Bronchial epithelial cell (primary cell): ENCODE results near the gene B3GALT6. TPM values are rescaled to one million over a fixed set of nuclear protein-coding genes. Genes with fewer than 3 reads are reported as not detected.

Experiments
- DNase-seq: peaks from one replicate; pipeline ENCODE4 v3.0.0-alpha.2; 2010; ENCODE audit warnings: low read depth
- FAIRE-seq: peaks from 2 replicates; lab custom pipeline; 2011; peaks lifted over from hg19 to GRCh38; lab: Jason Lieb, UNC
- H3K27me3 ChIP-seq: 2 replicates; pipeline ENCODE4 v1.5.1; 2011; ENCODE audit warnings: low read length; ENCODE audit not compliant: control insufficient read depth, insufficient read depth
- H3K36me3 ChIP-seq: 2 replicates; pipeline ENCODE4 v1.5.1; 2011; ENCODE audit warnings: low read length; ENCODE audit not compliant: control insufficient read depth, insufficient read depth
- H3K4me3 ChIP-seq: 2 replicates; pipeline ENCODE4 v1.5.1; 2011; ENCODE audit warnings: mild to moderate bottlenecking, low read depth, low read length, control low read depth
- CTCF ChIP-seq: IDR thresholded peaks from 2 replicates; pipeline ENCODE4 v1.5.1; 2011; ENCODE audit warnings: mild to moderate bottlenecking, moderate library complexity, low read length, control low read depth, inconsistent platforms; ENCODE audit not compliant: insufficient read depth, severe bottlenecking
- total RNA-seq: library from RNA; depleted of rRNA; stranded (reverse); fragments of >200 nt; gene quantifications from 2 replicates; pipeline ENCODE4 v1.2.1, GENCODE V29; 2014

Gene B3GALT6
- total RNA-seq, 1 donor from 2014 or later: 24.5 TPM

GRCh38 chr1:1213345-1214265 lies 18.4 kb upstream of the B3GALT6 start, which contains the start of gene TNFRSF4:
Gene TNFRSF4, minus strand, starts transcription at chr1:1214153. Its CDS starts 26 bp downstream, at chr1:1214127.
- DNase-seq (no peak), FAIRE-seq (no peak)
- Histone ChIP-seq H3K4me3 (no peak within 1 kb of the TSS), H3K36me3 (peaks cover 12% of the 10 kb centered on the region), H3K27me3 (no peaks in the 10 kb centered on the region)
- TF ChIP-seq CTCF: no peak

- Histone ChIP-seq H3K27me3 (no peaks in the 10 kb centered on the region), H3K4me3 (no peak overlapping the region), H3K36me3 (peaks cover 13% of the 10 kb centered on the region)
- FAIRE-seq (no peak), DNase-seq (no peak)
- no peak for TF ChIP-seq CTCF
These were observed 16.9 kb upstream of the B3GALT6 start for GRCh38 chr1:1215080-1215676.

- FAIRE-seq: no peak
- Histone ChIP-seq H3K27me3 (no peaks in the 10 kb centered on the region), H3K36me3 (peaks cover 15% of the 10 kb centered on the region), H3K4me3 (no peak overlapping the region)
- TF ChIP-seq CTCF: no peak
- DNase-seq: no peak
These were observed 16.0 kb upstream of the B3GALT6 start for GRCh38 chr1:1215881-1216605.

- FAIRE-seq (no peak), DNase-seq (no peak)
- Histone ChIP-seq H3K36me3 (peaks cover 19% of the 10 kb centered on the region), H3K27me3 (no peaks in the 10 kb centered on the region), H3K4me3 (no peak overlapping the region)
- TF ChIP-seq CTCF: no peak
These were observed 15.0 kb upstream of the B3GALT6 start for GRCh38 chr1:1216770-1217620.
